ENCODE results near the gene ARMC8. TPM values are rescaled to one million over a fixed set of nuclear protein-coding genes. Genes with fewer than 3 reads are reported as not detected.

Gene ARMC8
- total RNA-seq, 2 experiments from 2014 or later = 50.4 to 53.2 TPM

- ATAC-seq (no peak), DNase-seq (no peak)
- no peak overlapping the region for H3K27ac Mint-ChIP-seq
- CTCF ChIA-PET = no interaction called here
- POLR2A ChIA-PET = no interaction called here
- no peaks in the 10 kb centered on the region for H3K27me3 Mint-ChIP-seq (ENCODE audit: low read depth)
- peaks cover 6% of the 10 kb centered on the region for H3K36me3 Mint-ChIP-seq (ENCODE audit: low read depth)
- no peak overlapping the region for H3K4me3 Mint-ChIP-seq
- H3K4me1 Mint-ChIP-seq (ENCODE audit: low read depth) = no peaks in the 10 kb centered on the region
- H3K9me3 Mint-ChIP-seq (ENCODE audit: insufficient read depth) = no peaks in the 10 kb centered on the region
Observed at GRCh38 chr3:138254216-138254615, 67.1 kb downstream of the ARMC8 start.

- no peaks in the 10 kb centered on the region for H3K27me3 Mint-ChIP-seq (ENCODE audit: low read depth)
- no peak overlapping the region for H3K27ac Mint-ChIP-seq
- H3K36me3 Mint-ChIP-seq (ENCODE audit: low read depth) = peaks cover 8% of the 10 kb centered on the region
- no peaks in the 10 kb centered on the region for H3K9me3 Mint-ChIP-seq (ENCODE audit: insufficient read depth)
- CTCF ChIA-PET = no interaction called here
- H3K4me3 Mint-ChIP-seq = no peak overlapping the region
- DNase-seq (no peak), ATAC-seq (no peak)
- no peaks in the 10 kb centered on the region for H3K4me1 Mint-ChIP-seq (ENCODE audit: low read depth)
- POLR2A ChIA-PET = no interaction called here
Observed at GRCh38 chr3:138256022-138256421, 68.9 kb downstream of the ARMC8 start.

GRCh38 chr3:138257986-138258385 lies 70.9 kb downstream of the ARMC8 start:
- H3K27me3 Mint-ChIP-seq (ENCODE audit: low read depth) = no peaks in the 10 kb centered on the region
- POLR2A ChIA-PET = no interaction called here
- H3K4me1 Mint-ChIP-seq (ENCODE audit: low read depth) = no peaks in the 10 kb centered on the region
- CTCF ChIA-PET = no interaction called here
- ATAC-seq = no peak
- no peak overlapping the region for H3K27ac Mint-ChIP-seq
- H3K36me3 Mint-ChIP-seq (ENCODE audit: low read depth) = peaks cover 8% of the 10 kb centered on the region
- no peaks in the 10 kb centered on the region for H3K9me3 Mint-ChIP-seq (ENCODE audit: insufficient read depth)
- no peak for DNase-seq
- H3K4me3 Mint-ChIP-seq = no peak overlapping the region

DNA sequence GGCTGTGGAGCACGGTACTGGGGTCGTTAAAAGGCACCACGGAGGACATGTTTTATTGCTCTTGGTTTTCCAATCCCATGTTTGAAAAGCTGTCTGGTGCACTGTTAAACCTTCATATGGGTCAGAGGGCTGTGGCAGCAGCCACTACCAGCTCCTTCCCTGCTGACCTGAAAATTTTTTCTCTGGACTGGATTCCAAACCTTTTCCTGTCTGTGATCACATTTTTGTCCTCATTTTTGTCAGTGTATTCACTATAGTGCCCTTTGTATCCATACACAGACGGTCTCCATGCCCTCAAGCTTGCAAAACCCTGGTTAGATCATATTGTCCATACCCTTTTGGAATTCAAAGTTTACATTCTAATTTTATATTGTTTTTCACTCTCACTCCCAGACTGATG lies 72.0 kb downstream of the ARMC8 start:
- Mint-ChIP-seq H3K27me3 (ENCODE audit: low read depth) (no peaks in the 10 kb centered on the region), H3K9me3 (ENCODE audit: insufficient read depth) (no peaks in the 10 kb centered on the region), H3K36me3 (ENCODE audit: low read depth) (peaks cover 12% of the 10 kb centered on the region), H3K4me1 (ENCODE audit: low read depth) (no peaks in the 10 kb centered on the region), H3K27ac (no peak overlapping the region), H3K4me3 (no peak overlapping the region)
- POLR2A ChIA-PET = no interaction called here
- ATAC-seq (no peak), DNase-seq (no peak)
- CTCF ChIA-PET = no interaction called here

DNA sequence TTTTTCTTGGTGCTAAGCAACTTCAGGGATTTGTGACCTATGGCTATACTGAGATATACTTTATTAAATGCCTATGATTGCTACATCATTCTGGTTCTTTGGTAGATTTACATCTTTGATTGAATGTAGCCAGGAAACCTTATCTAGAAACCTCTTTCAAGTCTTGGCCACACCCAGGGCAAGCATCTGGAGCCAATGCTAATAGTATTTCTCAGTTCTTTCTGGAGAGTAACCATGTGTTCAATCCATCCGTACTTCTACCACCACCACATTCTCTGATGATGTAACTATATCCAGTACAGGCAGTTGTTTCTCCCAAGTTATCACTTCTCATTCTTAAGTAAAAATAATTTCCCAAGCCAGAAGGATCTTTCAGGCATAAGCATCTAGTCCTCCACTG lies 73.5 kb downstream of the ARMC8 start:
- ATAC-seq = no peak

GRCh38 chr3:138263104-138263503 lies 76.0 kb downstream of the ARMC8 start:
- CTCF ChIA-PET = no interaction called here
- H3K27me3 Mint-ChIP-seq (ENCODE audit: low read depth) = no peaks in the 10 kb centered on the region
- POLR2A ChIA-PET = interaction anchor here (0.6 kb wide), 1 partner anchor 91 kb away, joined by 3 read pairs; no protein-coding TSS in a partner anchor
- ATAC-seq (no peak), DNase-seq (no peak)
- no peaks in the 10 kb centered on the region for H3K4me1 Mint-ChIP-seq (ENCODE audit: low read depth)
- no peak overlapping the region for H3K4me3 Mint-ChIP-seq
- H3K36me3 Mint-ChIP-seq (ENCODE audit: low read depth) = peaks cover 25% of the 10 kb centered on the region
- H3K9me3 Mint-ChIP-seq (ENCODE audit: insufficient read depth) = no peaks in the 10 kb centered on the region
- no peak overlapping the region for H3K27ac Mint-ChIP-seq

More for the DNA sequence above, 73.5 kb downstream of the ARMC8 start:
- ChIA-PET POLR2A (no interaction called here), CTCF (no interaction called here)
- Mint-ChIP-seq H3K9me3 (ENCODE audit: insufficient read depth) (no peaks in the 10 kb centered on the region), H3K27ac (no peak overlapping the region), H3K4me3 (no peak overlapping the region), H3K27me3 (ENCODE audit: low read depth) (no peaks in the 10 kb centered on the region), H3K4me1 (ENCODE audit: low read depth) (no peaks in the 10 kb centered on the region), H3K36me3 (ENCODE audit: low read depth) (peaks cover 17% of the 10 kb centered on the region)
- no peak for DNase-seq

- no peak overlapping the region for H3K27ac Mint-ChIP-seq
- ChIA-PET CTCF (no interaction called here), POLR2A (no interaction called here)
- H3K9me3 Mint-ChIP-seq (ENCODE audit: insufficient read depth) = no peaks in the 10 kb centered on the region
- ATAC-seq (no peak), DNase-seq (no peak)
- H3K36me3 Mint-ChIP-seq (ENCODE audit: low read depth) = peaks cover 26% of the 10 kb centered on the region
- H3K4me3 Mint-ChIP-seq = no peak overlapping the region
- H3K4me1 Mint-ChIP-seq (ENCODE audit: low read depth) = peaks cover 2% of the 10 kb centered on the region
- H3K27me3 Mint-ChIP-seq (ENCODE audit: low read depth) = no peaks in the 10 kb centered on the region
Observed at GRCh38 chr3:138265745-138266144, 78.6 kb downstream of the ARMC8 start.

- Mint-ChIP-seq H3K4me3 (no peak overlapping the region), H3K36me3 (ENCODE audit: low read depth) (peaks cover 33% of the 10 kb centered on the region), H3K9me3 (ENCODE audit: insufficient read depth) (no peaks in the 10 kb centered on the region), H3K27me3 (ENCODE audit: low read depth) (no peaks in the 10 kb centered on the region), H3K4me1 (ENCODE audit: low read depth) (peaks cover 8% of the 10 kb centered on the region), H3K27ac (no peak overlapping the region)
- POLR2A ChIA-PET = no interaction called here
- ATAC-seq = no peak
- DNase-seq = no peak
- CTCF ChIA-PET = interaction anchor here (0.6 kb wide), 1 partner anchor 271 kb away, joined by 3 read pairs; no protein-coding TSS in a partner anchor
Observed at GRCh38 chr3:138267083-138267482, 80.0 kb downstream of the ARMC8 start.

- POLR2A ChIA-PET = no interaction called here
- Mint-ChIP-seq H3K4me3 (no peak overlapping the region), H3K4me1 (ENCODE audit: low read depth) (peaks cover 8% of the 10 kb centered on the region), H3K36me3 (ENCODE audit: low read depth) (peaks cover 48% of the 10 kb centered on the region), H3K27ac (no peak overlapping the region), H3K27me3 (ENCODE audit: low read depth) (no peaks in the 10 kb centered on the region), H3K9me3 (ENCODE audit: insufficient read depth) (no peaks in the 10 kb centered on the region)
- DNase-seq (no peak), ATAC-seq (no peak)
- CTCF ChIA-PET = interaction anchor here (0.9 kb wide), 1 partner anchor 95 kb away, joined by 3 read pairs; the partner anchor contains the start of gene DBR1
Observed at GRCh38 chr3:138270245-138270644, 83.1 kb downstream of the ARMC8 start.

GRCh38 chr3:138271189-138271794 lies 84.2 kb downstream of the ARMC8 start:
- H3K9me3 Mint-ChIP-seq (ENCODE audit: insufficient read depth) = no peaks in the 10 kb centered on the region
- CTCF ChIA-PET = no interaction called here
- no peak overlapping the region for H3K4me3 Mint-ChIP-seq
- no peaks in the 10 kb centered on the region for H3K27me3 Mint-ChIP-seq (ENCODE audit: low read depth)
- DNase-seq (no peak), ATAC-seq (no peak)
- H3K36me3 Mint-ChIP-seq (ENCODE audit: low read depth) = peaks cover 43% of the 10 kb centered on the region
- POLR2A ChIA-PET = interaction anchor here (0.7 kb wide), 2 partner anchors 84 to 168 kb away, joined by 3 read pairs; no protein-coding TSS in a partner anchor
- H3K27ac Mint-ChIP-seq = peak overlapping the region; percentile 43
- peaks cover 8% of the 10 kb centered on the region for H3K4me1 Mint-ChIP-seq (ENCODE audit: low read depth)

- H3K27ac Mint-ChIP-seq = no peak overlapping the region
- H3K36me3 Mint-ChIP-seq (ENCODE audit: low read depth) = peaks cover 19% of the 10 kb centered on the region
- H3K9me3 Mint-ChIP-seq (ENCODE audit: insufficient read depth) = no peaks in the 10 kb centered on the region
- no peaks in the 10 kb centered on the region for H3K27me3 Mint-ChIP-seq (ENCODE audit: low read depth)
- H3K4me1 Mint-ChIP-seq (ENCODE audit: low read depth) = peaks cover 1% of the 10 kb centered on the region
- CTCF ChIA-PET = no interaction called here
- DNase-seq (no peak), ATAC-seq (no peak)
- H3K4me3 Mint-ChIP-seq = no peak overlapping the region
- POLR2A ChIA-PET = no interaction called here
Observed at GRCh38 chr3:138281561-138281960, 94.5 kb downstream of the ARMC8 start.

DNA sequence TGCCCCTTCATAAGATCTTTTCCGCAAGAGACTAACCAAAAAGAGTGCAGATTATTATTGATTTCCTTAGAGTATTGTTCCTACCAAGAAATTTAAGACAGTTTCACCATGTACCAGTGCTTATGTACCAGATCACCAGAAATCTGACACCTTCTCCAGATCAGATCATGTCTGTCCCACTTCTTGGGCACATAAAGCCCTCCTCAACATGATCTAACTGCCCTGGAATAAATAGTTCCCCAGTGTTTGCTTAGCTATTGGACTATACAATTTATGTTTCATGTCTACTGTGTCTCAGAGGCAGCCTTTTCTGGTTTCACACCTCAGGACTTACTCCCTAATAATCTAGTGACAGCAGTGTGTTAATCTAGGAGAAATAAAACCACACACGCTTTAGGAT lies 95.7 kb downstream of the ARMC8 start:
- CTCF ChIA-PET = interaction anchor here (1.3 kb wide), 1 partner anchor 46 kb away, joined by 5 read pairs; no protein-coding TSS in a partner anchor
- no peak for DNase-seq
- no peak for ATAC-seq
- no peak overlapping the region for H3K27ac Mint-ChIP-seq
- H3K4me1 Mint-ChIP-seq (ENCODE audit: low read depth) = peaks cover 1% of the 10 kb centered on the region
- H3K27me3 Mint-ChIP-seq (ENCODE audit: low read depth) = no peaks in the 10 kb centered on the region
- H3K4me3 Mint-ChIP-seq = no peak overlapping the region
- H3K36me3 Mint-ChIP-seq (ENCODE audit: low read depth) = peaks cover 13% of the 10 kb centered on the region
- H3K9me3 Mint-ChIP-seq (ENCODE audit: insufficient read depth) = no peaks in the 10 kb centered on the region
- POLR2A ChIA-PET = no interaction called here

DNA sequence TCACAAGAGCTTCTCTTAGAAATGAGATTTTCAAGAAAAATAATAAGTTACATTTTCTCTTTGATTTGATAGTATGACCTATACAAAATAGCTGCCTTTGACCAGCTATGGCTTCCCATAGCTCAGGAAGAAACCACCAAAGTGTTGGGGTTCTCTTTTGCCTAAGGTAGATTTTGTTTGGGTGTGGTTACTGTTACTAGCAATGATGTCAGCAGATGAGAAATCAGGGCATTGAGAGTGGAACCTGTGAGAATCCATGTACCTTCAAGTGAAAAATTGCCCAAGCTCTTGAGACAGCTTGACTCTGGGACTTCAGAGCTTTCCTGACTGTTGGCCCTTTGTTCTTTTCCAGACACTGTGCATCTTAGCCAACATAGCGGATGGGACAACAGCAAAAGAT lies 97.0 kb downstream of the ARMC8 start:
- ChIA-PET CTCF (interaction anchor here (1.1 to 1.4 kb wide), 4 partner anchors 10 to 103 kb away, joined by 3 to 5 read pairs (median 4); no protein-coding TSS in a partner anchor), POLR2A (interaction anchor here (0.6 kb wide), 1 partner anchor 109 kb away, joined by 3 read pairs; the partner anchor contains the start of gene DBR1)
- no peak overlapping the region for H3K4me3 Mint-ChIP-seq
- no peaks in the 10 kb centered on the region for H3K27me3 Mint-ChIP-seq (ENCODE audit: low read depth)
- no peak for DNase-seq
- no peaks in the 10 kb centered on the region for H3K9me3 Mint-ChIP-seq (ENCODE audit: insufficient read depth)
- H3K4me1 Mint-ChIP-seq (ENCODE audit: low read depth) = peaks cover 1% of the 10 kb centered on the region
- H3K36me3 Mint-ChIP-seq (ENCODE audit: low read depth) = peaks cover 19% of the 10 kb centered on the region
- ATAC-seq = no peak
- H3K27ac Mint-ChIP-seq = no peak overlapping the region

All from activated CD8-positive, alpha-beta T cell treated with anti-CD3 and anti-CD28 coated beads, Interleukin-2, amount 10 ng/mL, durations not matched to agents 7 days and 5 days (primary cell).